NCI-H526 (cell line): ENCODE measurements around the gene TSPOAP1.

Experiments used
- DNase-seq, 2 experiments: peaks; one replicate each; lab custom pipeline; 2025; lab: John Stamatoyannopoulos, UW

The TSPOAP1 gene

DNA sequence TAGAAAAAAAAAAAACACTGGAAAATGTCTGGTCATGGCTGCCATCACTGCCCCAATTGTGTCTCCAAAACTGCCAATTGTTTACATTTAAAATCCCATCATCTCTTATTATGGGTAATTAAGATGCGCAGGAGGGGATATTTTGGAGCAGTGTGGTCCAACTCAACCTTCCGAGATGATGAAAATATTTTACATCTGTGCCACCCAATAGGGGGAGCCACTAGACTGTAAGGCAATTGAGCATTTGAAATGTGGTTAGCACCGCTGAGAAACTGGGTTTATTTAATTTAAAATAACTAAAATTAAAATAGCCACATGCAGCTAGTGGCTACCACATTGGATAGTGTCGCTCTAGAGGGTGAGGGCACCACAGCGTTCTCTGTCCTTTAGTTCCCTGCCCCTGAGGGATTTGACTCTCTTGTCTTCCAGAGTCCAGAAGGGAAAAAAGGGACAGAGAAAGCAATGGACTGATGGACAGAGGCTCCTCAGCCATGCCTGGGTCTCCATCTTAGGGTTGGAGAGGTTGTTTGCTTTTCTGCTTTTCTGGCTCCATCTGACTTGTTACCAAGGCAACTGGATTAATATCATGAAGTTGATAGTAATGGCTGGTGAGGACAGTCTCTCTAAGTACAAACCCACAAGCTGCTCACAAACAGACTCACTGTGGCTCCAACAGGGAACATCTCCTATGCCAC is 51.3 kb downstream of the TSPOAP1 start:
- peak in 1 of 2 experiments; percentile 47 for DNase-seq

DNA sequence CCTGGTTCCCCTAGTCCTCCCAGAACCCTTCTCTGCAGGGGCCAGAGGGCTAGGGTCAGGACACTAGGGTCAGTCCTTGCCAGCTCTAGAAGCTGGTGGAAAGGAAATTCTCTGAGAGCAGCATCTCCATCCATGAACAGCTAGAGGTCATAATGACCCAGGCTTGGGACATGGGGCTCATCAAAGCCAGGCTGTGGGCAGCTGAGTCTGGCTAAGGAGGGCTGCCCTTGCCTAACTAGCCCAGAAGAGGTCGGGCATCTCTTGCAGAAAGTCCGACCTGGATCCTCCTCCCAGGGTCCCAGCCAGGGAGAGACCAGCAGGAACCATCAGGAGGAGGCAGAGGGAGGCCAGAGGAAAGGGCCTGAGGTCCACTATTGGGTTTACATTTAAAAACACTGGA is 52.2 kb downstream of the TSPOAP1 start:
- DNase-seq = no peak

DNA sequence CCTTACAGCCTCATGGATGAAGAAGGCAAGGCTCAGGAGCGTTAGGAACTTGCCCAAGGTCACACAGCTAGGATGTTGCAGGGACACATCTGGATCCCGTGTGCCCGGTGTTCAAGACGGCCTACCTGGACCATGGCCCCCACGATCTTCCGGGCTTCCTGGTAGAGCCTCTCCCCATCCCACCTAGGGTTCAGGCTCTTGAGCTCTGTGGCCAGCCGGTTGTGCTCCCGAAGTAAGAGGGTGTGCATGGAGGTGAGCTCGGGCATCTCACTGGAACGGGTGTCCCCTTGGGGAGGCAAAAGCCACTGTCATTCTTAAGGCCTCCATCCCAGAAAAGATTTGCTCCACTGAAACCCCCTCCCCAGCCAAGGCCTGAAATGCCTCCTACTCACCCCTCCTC is 53.2 kb downstream of the TSPOAP1 start:
- DNase-seq = no peak

DNA sequence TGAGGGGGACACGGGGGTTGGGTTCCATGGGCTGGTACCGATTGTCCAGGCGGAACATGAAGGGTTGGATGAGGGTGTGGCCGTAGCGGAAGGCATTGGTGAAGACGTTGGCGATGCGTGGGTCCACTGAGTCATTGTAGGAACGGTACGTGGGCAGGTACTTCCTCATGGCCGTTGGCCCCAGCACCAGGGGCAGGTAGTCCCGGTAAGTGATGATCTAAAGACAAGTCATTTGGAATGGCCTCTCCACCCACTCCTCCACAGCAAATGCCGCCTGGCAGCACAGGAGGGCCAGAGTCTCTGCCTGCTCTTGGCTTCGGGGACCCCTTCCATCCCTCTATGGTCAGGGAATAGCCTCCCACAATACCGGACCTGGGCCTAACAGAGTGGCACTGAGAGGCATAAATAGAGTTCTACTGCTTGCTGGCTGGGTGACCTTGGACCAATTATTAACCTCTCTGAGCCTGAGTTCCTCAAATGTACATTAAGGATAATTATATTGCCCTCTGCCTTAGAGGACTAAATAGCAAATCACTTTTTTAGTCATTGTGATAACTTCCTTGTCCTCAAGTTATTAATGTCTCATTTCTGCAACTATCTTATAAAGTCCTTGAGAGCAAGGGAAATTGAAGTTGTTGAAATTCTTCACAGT is 55.0 kb downstream of the TSPOAP1 start:
- DNase-seq = no peak

DNA sequence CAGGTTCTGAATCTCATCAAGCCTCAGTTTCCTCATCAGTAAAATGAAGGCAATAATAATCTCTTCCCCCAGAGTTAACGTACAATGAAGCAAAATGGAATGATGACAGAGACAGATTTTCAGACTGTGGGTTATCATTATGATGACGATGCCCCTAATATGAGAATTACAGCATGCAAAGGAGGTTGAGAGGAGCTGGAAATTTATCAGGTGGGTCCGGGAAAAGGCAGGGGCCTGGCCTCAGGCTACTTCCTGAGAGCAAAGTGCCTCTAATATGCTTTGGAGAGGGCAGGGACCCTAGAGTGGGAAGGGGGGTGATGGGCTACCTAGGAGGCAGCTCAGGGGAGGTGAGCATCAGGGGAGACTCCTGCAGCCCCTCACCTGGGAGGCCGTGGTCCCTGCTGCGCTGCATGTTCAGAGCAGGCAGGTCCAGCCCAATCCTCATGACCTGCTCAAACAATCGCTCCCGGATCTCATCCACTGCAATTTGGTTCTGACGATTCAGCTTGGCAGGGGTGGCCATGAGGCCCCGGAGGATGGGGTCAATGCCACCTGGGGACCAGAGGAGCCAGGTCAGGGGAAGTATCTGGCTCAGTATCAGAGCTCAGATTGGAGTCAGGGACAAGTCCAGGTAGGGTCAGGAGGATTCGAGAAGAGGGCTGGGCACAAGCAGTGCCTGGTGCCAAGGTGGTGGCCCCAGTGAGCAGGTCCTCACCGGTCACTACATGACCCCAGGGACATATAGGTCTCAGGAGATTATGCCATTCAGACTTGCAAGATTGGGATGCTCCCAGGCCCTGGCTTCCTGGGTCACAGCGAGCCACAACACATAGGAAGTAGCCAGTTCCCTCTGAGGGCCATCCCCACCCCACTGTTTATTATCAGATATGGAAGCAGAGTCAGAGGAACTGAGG is 56.0 kb downstream of the TSPOAP1 start:
- no peak for DNase-seq

DNA sequence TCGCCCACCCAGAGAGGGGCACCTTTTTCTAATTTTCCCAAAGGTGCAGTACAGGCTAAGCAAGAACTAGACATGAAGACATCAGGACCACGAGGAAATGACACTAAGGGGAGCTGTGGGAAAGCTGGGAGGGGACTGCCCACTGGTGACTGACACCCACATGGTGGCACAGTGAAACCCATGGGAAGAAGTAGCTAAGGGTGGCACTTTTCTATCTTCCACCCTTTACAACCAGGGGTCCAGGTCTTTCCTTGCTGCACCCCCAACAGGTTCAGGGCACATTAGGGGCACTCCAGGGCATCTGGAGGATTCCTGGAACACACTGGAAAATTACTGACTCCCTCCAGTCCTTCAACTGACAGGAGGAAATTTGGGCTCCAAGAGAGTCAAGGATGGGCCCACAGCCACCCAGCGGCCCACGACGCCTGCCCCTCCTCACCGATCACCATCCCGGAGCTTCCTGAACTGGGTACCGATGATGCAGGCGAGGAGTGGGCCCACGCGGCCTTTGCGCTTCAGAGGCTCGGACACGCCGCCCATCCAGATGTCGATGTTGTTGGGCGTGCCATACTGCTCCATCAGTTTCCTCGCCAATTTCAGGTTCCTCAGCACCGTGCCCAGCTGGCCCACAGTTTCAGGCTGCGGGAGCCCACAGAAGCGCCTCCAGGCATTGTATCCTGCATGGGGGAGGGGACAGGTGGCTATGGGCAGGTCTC is 57.2 kb downstream of the TSPOAP1 start:
- DNase-seq = no peak

DNA sequence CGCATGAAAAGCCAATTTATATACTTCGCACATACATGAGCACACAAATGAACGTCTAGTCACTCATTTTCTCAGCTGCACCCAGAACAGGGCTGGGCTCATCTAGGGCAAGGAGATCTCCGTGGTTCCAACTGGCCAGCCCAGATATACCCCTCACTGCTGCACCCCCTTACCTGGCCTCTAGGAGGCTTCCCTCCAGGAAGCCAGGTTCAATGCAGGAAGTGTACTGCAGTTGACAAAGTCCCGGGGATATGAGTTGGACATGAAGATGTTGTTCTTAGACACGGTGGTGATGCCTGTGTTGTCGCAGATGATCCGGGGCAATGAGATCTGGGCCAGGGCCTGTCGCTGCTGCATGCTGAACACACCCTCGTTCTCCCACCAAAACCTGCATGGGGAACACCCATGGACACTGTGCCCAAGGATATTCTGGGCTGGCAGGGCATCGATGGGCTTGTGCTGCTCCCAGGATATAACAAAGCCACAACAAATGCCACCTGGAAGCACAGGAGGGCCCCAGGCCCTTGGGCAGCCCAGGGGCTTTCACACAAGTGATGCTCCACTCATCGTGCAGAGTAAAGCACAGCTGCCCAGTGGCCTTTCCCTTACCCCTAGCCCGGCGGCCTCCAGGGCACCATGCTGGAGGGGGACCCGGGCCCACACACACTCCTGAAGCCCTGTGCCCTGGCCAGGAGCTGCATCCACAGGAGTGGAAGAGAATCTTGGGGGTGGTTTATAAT is 57.9 kb downstream of the TSPOAP1 start:
- DNase-seq = peak in 1 of 2 experiments; percentile 37

DNA sequence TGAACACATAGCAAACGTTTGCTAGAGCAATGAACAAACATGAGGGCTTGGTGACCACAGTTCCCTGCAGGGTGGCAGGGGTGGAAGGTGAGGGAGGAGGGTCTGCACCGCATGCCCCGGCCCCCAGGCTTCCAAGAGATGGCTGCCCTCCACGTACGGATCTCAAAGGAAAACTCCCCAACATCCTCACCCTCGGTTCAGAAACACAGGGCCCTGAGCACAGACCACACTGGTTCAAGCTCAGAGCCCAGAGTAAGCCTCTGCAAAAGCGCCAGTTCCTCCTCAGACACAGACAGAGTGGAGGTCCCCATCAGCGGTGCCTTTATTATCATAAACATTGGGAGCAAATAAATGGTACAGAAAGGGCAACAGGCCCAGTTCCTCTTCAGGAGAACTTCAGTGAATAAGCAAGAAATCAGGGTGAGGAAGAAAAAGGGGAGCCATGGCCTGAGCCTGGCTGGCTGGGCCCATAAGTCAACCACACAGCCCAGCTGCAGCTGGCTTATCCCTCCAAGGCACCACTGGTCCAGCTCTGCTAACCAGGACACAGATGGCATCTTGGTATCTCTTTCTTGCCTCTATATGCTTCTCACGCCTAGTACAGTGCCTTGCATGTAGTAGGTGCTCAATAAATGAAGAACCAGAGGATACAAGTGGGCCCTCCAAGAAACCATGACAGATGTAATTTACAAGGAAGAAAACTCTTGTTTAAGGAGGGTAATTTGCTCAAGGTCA is 58.9 kb downstream of the TSPOAP1 start:
- no peak for DNase-seq

DNA sequence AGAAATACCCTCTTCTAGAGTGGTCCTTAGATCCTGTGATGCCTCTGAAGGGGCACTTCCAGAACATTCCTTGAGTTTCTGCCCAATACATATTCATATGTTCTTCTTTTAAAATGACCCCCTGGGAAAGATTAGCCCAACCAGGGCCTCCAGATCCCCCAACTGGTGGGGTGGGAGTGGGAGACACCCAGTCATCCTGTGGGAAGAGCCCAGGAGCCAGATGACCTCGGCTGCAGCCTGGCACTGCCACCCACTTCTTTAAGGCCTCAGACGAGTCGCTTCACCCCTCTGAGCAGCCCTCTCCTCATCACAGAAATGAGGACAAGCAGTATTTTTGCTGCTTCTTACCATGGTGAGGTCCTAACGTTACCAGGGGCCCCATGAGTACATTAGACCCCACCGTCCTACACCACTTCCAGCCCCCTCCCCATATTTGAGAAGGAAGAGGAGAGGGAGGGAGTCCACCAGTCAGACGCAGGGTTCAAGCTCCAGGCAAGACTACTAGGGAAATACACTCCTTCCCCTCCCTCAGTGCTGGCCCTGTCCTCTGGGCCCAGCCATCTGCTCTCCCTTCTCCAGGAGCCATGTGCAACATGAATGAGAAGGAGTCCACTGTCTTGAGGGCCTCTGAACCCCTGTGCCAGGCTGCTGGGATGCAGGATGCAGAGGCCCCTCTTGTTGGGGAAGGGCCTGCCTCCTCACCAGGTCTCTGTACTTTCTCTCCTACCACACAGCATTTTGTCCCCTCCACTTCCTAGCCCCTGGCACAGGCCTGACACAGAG is 59.6 kb downstream of the TSPOAP1 start:
- no peak for DNase-seq

DNA sequence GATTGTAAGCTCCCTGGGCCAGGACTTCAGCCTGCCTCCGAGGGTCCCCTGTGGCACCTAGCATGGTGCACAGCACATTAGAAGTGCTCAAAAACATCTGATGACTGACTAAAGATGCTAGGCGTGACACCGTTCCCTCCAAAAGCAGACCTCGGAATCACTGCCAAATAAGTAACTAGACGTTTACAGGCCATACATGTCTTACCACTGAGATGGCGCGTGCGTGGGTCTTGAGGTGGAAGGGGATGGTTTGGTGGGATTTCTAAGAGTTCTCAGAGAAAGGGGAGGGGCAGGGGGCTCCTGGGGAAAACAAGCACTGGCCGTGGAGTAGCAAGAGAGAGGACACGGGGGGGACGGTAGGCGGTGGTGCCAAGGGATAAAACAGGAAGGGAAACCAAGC is 60.3 kb downstream of the TSPOAP1 start:
- no peak for DNase-seq

DNA sequence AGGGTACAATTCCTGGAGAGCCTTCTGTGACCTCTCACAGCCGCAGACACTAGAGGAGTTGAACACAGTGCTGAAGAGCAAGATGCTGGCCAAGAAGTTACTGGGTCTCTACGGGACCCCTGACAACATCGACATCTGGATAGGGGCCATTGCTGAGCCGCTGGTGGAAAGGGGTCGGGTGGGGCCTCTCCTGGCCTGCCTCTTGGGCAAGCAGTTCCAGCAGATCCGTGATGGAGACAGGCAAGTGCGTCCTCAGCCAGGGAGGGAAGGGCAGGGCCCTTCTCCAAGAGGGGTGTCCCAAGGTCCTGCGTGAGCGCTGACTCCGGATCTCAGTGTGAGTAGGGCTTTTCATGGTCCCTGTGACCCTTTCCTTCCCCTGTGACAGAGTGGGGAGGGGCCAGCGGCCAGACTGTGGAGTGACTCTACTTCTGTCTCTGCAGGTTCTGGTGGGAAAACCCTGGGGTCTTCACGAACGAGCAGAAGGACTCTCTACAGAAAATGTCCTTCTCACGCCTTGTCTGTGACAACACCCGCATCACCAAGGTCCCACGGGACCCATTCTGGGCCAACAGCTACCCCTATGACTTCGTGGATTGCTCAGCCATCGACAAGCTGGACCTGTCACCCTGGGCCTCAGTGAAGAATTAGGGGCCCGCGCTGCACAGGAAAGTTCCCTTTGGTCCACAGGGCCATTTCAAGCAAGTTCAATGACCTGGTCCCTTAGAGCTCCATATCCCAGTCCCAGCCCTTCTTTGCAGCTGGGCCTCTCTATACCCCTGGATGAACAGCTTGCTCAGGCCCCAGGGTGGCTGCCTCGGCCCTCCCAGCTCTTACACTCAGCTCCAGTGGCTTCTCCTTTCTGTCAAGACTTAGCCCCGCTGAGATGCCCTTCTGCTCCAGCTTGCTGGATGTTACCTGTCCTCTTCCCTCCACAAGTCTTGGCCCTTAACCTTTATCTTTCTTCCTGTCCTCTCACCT is 61.0 kb downstream of the TSPOAP1 start:
- no peak for DNase-seq

DNA sequence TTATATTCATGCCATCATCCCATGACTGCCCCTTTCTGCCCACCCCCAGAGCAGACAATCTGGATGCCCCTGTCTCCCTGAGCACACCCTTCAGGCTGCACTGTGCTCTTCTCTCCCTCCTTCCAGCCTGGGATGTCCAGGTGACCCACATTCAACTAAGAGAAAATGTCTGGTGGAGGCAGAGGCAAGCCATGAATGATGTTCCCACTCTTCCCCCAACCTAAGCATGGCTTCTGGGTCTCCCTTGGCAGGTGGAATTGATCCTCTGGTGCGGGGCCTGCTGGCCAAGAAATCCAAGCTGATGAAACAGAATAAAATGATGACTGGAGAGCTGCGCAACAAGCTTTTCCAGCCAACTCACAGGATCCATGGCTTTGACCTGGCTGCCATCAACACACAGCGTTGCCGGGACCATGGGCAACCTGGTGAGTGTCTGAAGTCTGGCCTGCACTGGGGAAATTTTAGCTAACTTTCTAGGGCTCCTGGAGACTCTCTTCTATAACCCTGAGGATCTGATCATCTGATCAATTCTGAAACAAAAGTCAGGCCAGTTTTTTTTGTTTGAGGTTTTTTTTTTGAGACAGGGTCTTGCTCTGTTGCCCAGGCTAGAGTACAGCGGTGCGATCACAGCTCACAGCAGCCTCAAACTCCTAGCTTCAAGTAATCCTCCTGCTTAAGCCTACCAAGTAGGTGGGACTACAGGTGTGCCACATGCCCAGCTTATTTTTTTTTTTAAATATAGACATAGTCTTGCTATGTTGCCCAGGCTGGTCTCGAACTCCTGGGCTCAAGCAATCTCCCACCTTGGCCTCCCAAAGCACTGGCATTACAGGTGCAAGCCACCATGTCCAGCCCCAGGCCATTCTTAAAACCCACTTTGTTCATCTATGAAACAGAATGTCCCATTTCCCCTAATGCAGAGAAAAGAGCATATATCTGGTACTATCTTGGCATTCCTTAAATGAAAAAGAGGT is 62.4 kb downstream of the TSPOAP1 start:
- no peak for DNase-seq

DNA sequence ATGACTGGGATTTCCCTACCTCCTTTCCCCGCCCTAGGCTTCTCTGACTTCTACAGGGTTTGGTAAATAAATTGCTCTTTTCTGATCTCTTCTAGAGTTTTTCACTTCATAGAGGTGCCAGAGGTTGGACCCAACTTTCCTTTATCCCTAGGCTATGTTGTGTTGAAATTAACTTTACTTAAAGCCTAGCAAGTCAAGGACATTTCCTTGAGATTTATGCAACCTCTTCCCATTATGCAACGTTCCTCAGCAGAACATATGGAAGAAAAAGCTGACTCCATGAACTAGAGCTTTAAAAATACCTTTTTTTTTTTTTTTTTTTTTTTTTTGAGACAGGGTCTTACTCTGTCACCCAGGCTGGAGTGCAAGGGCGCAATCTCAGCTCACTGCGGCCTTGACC is 63.3 kb downstream of the TSPOAP1 start:
- no peak for DNase-seq

DNA sequence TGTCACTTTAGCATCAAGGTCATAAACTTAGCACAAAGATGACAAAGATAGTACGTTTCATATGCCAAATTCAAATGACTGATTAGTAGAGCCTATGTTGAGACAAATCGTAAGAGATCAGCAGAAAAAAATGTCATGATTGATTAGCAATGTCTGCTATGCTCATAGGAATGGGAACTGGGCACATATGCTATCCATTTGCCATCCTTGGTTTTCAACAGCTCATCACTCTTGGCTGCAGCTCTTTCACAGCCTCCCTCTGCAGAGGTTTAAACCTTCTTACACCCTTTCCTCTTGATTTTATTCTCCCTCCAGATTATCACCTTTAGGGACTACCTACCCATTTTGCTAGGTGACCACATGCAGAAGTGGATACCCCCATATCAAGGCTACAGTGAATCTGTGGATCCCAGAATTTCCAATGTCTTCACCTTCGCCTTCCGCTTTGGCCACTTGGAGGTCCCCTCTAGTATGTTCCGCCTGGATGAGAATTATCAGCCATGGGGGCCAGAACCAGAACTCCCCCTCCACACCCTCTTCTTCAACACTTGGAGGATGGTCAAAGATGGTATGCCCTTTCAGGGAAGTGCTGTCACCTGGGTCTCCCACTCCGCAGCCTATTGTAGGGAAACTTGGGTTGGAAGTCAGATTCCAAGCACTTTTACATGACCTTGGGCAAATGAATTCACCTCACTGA is 64.0 kb downstream of the TSPOAP1 start:
- DNase-seq = no peak

DNA sequence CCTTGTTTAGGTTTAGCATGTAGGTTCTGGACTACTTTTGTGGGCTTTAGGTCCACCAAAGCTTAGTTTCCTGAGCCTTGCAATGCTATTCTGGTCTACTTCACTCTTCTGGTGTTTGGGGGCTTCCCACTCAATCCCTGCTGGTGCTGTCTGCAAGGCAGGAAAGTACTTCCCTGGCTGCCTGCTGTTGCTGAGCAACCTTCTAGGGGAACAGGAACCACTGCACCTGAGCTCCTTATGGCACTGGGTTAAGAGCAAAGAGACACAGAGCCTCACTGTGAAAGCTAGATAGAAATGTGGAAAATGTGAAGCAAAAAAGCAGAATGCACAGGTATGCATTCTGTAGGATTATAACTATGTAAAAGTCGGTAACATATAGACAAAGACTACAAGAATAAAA is 64.8 kb downstream of the TSPOAP1 start:
- no peak for DNase-seq

DNA sequence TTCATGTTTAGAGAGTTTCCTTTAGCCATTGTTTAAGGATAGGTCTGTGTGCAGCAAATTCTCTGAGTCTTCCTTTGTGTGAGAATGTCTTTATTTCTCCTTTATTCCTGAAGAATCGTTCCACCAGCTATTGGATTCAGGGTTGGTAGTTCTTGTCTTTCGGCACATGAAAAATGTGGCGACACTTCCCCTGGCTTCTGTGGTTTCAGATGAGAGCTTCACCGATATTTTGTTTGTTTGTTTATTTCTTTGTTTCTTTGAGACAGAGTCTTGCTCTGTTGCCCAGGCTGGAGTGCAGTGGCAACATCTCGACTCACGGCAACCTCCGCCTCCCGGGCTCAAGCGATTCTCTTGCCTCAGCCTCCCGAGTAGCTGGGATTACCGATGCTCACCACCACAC is 66.4 kb downstream of the TSPOAP1 start:
- DNase-seq = no peak

DNA sequence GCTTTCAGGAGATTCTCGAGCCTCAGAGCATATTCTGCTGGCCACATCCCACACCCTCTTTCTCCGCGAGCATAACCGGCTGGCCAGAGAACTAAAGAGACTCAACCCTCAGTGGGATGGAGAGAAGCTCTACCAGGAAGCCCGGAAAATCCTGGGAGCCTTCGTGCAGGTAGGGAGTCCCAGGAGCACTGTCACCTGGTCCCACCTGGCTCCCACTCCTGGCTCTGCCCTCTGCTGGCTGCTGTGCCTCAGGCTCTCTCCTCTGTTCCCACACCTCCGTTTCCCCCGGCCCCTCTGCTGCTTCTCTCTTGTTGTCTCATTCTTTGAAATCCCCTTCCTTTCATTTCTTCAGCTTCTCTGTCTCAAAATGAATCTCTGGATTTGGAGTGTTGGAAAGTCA is 73.8 kb downstream of the TSPOAP1 start:
- peak in 1 of 2 experiments; percentile 60 for DNase-seq
